GM18909 (cell line): ENCODE measurements around the gene CCDC32.
A peak's percentile ranks its signal among the peaks of the same experiment; 100 is the strongest.

Experiments used
- ATAC-seq: cut with Tn5 transposase; IDR thresholded peaks from one replicate; pipeline ENCODE4 v1.9.1; 2021; ENCODE audit warnings: mild to moderate bottlenecking; ENCODE audit not compliant: unreplicated experiment, poor library complexity

CCDC32 gene

DNA sequence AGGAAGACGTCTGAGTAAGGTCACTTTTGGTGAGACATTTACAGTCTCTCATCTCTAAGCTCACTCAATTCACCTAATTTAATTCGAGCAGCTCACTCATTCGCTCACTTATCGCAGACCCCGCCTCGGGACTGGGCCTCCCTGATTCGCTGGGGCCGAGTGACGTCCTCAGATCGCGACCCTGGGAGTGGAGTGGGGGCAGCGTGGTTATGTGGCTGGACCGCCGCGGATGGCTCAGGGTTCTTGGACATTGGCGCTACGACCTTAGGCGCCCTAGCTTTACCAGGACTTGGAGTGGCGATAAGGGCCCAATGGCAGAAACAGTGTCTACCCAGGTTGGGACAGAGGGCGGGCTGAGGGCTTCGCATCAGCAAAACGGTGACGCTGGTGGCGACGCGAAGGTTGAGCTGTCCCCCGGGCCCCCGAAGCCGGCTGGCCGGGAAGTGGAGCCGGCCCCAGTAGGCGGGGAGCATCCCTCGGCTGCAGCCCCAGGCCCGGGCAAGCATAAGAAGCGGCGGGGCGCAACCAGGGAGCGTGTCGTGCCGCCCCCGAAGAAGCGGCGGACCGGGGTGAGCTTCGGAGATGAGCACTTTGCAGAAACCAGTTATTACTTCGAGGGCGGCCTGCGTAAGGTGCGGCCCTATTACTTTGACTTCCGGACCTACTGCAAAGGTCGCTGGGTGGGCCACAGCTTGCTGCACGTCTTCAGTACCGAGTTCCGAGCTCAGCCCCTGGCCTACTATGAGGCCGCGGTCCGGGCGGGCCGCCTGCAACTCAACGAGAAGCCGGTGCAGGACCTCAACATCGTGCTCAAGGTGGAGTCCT is 4.5 kb upstream of the CCDC32 start, which contains the start of gene RPUSD2:
TSS of gene RPUSD2 (plus strand) at position 171 of the 825 bp plus-strand sequence. CDS start at position 210, 39 bp downstream.
- peak; percentile 53 for ATAC-seq

DNA sequence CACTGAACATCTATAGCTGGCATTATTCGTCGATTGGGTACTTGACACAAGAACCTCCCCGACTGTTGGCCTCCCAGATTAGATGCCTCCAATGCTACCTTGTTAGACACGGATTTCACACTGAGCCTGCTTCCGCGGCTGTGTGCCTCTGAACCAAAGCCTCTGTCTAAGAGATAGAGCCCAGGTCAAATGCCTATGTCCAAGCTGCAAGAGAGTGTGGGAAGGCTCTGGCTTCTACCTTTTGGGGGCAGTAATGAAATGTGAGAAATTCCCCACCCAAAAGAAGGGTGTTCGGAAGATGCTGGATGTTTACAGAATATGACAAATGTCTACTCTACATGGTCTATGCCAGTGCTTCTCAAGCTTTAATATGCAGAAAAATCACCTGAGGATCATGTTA is 2.3 kb upstream of the CCDC32 start:
- ATAC-seq, result no peak

DNA sequence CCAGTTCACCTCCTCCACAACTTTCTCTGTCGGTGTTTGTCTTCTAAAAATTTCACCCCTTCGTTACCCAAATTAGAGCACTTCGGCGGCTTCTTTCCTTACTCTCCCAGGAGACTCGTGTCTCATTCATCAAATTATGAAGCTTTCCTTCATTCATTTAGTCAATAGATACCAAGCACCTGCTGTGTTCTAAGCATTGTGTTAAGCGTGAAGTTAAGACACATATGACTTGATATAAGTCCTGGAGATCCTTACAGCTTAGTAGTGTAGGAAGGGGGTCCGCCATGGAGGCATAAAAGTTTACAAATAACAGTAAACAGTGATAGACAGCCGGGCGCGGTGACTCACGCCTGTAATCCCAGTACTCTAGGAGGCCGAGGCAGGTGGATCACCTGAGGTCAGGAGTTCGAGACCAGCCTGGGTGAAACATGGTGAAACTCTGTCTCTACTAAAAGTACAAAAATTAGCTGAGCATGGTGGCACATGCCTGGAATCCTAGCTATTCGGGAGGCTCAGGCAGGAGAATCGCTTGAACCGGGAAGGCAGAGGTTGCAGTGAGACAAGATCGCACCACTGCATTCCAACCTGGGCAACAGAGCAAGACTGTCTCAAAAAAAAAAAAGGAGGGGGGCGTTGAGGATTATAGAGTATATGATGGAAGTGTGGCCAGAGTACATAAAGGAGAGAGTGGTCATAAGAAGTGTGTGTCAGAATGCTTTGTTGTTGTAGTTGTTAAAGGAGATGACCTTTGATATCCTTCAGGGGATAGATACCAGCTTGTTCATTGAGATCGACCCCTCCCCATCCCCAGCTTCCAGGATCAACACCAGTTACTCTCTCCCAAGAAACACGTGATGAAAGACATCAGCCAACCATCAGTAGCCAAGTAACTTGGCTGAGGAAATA is 744 bp upstream of the CCDC32 start:
- no peak for ATAC-seq

DNA sequence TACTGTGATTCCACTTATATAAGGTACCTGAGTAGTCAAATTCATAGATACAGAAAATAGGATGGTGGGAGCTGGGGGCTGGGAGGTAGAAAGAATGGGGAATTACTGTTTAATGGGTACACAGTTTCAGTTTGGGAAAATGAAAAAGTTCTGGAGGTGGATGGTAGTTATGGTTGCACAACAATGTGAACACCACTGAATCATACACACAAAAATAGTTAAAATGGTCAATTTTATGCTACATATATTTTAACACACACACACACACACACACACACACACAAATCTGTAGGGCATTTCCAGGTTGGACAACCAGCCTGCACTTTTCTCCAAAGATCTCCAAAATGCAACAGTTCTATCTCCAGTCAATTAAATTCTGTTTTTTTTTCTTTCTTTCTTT is 1.4 kb downstream of the CCDC32 start:
- no peak for ATAC-seq

DNA sequence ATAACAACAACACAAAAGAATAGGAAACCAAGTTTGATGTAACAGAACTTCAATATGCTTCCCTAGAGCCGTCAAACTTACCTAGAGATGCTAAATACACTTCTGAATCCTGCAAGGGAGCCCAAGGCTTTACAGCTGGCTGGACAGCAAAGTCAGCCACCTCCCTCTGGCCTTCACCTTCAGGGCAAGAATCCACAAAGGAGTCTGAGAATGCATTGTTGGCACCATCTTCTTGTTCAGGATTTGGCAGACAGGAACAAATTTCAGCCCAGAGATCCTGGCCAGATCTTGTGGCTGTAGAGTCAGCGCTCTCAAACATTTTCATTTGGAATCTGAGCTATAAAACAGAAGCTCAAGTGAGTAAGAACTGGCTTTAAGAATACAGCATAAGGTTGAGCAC is 2.2 kb downstream of the CCDC32 start:
- ATAC-seq, result no peak

DNA sequence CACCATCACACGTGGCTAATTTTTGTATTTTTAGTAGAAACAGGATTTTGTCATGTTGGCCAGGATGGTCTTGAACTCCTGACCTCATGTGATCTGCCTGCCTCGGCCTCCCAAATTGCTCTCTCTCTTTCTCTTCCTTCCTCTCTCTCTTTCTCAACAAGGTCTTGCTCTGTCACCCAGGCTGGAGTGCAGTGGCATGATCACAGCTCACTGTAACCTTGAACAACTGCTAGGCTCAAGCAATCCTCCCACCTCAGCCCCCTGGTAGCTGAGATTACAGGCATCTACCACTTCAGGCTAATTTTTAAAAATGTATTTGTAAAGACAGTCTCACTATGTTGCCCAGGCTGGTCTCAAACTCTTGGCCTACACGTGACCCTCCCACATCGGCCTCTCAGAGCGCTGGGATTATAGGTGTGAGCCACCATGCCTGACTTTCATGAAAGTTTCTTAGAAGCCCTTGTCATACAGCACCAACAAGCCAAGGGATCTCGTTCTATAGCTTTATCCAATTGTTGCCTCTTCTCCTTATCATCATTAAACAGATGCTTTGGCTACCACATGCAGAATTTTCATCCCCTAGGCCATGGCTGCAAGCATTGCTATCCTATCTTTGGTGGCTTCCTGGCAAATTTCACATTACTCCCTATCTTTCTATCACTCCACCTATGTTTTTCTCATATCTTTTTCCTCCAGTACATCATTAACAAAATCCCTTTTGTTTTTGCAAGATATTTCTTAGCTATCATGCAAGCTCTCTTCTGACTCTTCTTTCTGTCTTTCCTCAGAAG is 5.7 kb downstream of the CCDC32 start:
- ATAC-seq, result peak; percentile 7

DNA sequence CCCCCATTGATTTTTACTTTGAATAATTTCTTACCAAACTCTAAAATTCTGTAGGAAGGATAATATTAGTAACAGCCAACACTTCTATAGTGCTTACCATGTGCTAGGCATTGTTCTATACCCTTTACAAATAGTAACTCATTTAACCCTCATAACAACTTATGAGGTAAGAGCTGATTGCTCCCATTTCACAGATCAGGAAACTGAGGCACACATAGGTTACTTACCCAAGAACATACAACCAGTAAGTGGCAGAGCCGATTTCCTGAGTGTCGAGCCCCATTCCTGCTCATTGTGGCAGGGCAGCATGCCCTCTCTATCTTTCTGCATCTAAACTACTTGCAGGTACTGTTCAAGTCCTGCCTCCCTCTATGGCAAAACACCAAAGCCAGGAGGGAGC is 9.0 kb downstream of the CCDC32 start:
- ATAC-seq, result no peak

DNA sequence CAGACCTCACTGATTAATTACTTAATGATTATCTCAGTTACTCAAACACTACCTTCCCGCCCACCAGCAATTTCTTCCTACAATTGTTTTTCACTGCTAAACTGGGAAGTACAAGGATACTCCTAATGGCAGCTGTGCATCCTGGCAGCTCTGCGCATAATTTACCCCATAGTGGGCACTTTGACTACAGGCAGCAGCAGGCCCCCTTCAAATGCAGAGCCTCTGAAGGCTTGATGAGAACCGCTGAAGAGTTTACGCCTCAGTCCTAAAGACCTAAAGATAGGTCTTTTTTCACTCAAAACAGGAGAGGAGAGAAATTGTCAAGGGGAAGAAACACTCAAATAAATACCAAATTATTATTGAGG is 10.7 kb downstream of the CCDC32 start:
- ATAC-seq, result no peak

DNA sequence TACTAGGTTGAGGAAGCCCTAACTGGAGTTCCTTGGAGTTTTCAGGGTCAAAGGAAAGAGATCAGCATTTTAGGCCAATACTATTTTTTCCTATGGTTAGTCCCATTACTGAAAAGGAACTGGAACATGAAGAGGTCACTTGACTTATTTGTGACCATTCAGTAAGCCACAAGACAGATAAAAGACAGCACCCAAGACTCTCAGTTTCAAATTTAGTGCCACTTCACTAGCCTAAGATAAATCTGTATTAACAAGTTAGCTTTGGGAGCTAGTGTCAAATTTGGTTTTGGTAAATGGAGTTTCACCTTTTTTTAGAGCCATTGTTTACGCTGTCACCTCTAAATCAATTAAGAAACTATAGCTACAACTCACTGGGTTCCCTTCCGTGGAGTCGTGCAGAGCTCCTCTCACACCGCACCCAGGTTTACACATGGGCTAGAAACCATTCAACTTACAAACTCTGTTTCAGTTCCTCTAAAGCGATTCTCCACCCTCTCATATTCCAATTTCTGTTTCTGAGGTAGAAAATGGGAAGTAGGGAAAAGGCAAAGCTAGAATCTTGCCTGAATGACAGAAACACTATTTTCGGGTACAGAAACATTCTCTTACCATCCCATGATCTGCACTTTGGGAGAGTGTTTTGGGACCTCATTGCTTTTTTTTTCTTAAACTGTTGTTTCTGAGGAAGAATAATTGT is 14.4 kb downstream of the CCDC32 start:
- peak; percentile 78 for ATAC-seq

DNA sequence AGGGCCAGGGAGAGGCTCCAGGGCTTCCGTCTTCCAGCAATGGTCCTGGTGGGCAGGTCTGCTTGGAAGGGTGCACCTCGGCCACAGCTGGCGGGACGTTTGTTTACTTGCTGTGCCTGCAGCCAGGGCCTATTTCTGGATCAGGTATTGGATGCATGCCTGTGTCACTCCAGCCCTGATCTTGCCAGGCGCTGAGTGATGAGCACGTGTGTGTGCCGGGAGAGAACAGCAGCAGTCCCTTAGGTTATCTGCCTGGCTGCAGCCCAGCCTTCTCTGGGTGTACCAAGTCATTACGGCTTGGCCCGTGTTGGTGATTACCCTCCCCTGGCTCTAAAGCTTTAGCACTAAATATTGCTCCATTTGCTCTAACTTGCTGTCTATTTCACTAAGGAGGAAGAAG is 14.9 kb downstream of the CCDC32 start:
- ATAC-seq, result no peak

DNA sequence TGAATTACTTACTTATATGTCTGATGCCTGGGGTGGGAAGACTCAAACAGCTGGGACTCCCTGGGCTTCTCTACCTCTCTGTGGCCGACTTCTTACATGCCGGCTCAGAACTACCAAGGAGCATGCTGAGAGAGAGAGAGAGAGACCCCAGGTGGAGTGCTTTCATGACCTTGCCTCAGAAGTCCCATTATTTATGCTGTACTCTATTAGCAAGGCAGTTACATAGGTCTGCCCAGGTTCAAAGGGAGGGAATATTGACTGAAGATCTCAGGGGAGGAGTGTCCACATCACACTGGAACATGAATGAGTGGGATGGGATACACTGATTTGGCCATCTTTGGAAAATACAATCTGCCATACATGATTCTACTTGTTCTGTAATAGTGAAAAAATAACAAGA is 16.2 kb downstream of the CCDC32 start:
- no peak for ATAC-seq

DNA sequence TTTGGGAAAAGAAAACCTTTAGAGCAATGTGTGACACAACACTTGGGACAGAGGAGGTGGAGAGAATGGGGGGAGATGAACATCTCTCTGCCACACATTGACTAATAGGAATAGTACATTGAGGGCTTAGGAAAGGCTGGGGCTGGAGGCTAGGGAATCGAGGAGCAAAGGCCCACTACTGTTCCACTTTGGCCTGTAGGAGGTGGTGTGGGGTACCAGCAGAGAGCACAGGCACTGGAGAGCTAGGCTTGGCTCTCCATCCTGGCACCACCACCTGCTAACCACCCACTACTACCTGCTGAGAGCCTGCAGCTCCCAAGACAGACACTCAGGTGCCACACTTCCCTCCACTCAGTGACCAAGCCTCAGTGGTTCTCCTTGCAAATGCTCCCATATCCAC is 19.4 kb downstream of the CCDC32 start:
- no peak for ATAC-seq

DNA sequence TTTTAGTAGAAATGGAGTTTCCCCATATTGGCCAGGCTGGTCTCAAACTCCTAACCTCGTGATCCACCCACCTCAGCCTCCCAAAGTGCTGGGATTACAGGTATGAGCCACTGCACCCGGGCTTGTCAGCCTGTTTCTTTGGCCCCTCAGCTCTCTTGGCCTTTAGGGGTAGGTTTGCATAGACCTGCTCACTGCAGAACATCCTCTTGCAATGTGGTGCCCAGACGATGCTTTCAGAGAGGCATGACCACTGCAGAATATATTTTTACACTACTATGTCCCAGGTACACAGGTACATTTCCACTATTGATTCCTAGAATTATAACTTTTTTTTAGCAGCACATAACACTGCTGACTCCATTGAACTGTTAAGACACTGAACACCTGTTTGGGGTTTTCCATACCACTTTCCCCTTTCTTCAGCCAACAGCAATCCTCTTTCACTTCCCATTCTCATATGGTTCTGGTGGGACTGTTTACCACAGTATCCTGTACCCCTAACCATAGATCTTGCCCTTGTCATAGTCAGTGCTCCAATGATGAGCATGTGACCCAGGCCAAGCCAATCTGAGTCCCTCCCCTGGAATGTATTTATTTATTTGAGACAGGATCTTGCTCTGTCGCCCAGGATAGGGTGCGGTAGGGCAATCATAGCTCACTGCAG is 21.1 kb downstream of the CCDC32 start:
- peak; percentile 66 for ATAC-seq

DNA sequence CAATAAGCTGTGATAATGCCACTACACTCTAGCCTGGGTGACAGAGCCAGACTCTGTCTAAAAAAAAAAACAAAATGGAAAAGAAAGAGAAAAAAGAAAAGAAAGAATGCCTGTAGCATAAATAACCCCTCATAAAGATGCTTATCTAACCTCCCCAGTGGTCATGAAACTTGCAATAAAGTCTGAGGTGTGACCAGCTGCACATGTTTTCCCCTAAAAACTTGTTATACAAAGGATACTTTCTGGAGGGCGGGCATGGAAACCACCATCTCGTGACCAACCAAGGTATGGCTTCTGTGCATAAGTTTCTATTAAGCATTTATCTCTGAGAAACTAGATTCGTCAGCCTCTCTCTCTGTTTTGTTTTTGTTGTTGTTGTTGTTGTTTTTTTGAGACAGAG is 21.8 kb downstream of the CCDC32 start:
- peak; percentile 46 for ATAC-seq

DNA sequence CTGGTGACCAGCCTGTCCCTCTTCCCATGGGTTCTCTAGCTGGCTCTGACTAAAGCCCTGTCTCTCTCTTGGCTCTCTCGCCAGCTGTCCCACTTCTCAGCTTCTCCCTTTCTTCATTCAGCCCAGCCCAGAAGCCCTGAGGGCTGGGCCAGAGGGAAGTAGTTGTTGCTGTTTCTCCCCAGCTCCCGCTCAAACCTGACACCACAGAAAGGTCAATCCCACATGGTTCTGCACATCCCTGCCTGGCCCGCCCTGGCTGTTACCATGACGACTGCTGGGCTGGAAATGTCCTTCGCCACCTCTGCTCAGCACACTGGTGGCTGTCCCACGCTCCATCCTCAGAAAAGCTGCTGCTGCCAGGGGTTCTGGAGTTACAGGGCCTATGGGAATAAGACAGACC is 25.9 kb downstream of the CCDC32 start:
- no peak for ATAC-seq

DNA sequence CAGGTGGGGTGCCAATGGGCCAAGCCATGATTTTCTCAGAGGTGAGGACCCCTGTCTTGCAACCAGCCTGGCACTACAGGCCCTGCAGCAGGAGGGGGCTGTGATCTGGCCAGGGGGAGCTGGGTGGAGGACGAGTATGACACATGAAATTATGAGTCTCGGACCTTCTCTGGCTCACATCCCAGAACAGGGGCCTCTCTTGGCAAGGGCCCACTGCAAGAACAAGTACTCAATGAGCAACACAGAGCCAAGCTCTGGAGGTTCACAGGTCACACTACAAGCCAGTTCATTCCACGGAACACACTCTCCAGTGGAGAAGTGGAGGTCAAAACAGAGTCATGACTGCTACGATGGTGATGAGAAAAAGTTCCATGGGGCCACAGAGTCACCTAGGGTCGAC is 28.3 kb downstream of the CCDC32 start:
- ATAC-seq, result no peak

DNA sequence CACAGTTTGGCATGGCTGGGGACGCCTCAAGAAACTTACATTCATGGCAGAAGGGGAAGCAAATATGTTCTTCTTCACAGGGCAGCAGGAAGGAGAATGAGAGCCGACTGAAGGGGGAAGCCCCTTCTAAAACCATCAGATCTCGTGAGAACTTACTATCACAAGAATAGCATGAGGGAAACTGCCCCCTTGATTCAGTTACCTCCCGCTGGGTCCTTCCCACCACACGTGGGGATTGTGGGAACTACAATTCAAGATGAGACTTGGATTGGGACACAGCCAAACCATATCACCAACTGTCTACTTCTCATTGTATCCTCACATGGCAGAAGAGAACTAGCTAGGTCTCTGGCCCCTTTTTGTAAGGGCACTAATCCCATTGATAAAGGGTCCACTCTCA is 30.5 kb downstream of the CCDC32 start:
- ATAC-seq, result no peak

DNA sequence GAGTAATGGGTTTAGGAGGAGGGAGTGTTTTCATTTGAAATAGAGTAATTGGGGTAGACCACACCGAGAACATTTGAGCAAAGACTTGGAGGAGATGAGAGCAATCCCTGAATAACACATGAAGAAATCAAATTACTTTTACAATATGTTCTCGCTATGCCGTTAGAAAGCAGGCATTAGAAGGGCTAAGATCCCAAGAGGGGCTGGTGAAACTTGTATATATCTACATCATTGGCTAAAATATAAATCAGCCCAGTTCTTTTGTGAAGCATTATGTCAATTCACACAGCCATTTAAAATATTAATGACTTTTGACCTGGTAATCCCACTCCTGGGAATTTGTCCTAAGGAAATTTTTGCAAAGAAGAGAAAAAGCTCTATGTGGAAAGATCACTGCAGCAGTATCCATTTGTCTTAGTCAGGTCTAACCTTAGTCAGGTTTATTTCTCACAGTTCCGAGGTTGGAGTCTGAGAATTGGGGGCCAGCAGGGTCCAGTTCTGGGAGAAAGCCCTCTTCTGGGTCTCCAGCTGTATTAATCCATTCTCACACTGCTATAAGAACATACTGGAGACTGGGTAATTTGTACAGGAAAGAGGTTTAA is 31.0 kb downstream of the CCDC32 start:
- no peak for ATAC-seq

DNA sequence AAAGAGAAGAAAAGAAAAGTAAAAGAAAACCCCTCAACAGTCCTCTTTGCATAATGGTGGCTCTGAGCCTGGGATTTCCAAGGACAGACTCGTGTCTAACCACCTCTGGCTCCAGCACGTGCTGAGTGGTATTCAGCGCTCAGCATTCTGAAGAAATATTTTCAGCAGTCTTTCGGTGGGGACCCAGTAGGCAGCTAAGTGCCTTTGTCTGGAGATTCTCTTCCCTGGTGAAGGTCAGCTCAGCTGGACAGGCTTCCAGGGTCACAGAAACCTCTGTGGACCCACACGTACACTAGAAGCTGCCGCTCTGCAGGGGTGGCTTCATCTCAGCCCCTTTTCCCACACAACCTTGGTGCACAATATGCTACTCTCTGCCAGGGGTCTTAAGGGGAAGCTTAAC is 36.0 kb downstream of the CCDC32 start:
- no peak for ATAC-seq
